HepG2 (cell line): ENCODE results near the gene LRRC72. TPM values are rescaled to one million over a fixed set of nuclear protein-coding genes. Genes with fewer than 3 reads are reported as not detected.

Source experiments
- ATAC-seq: fragments of 200-7000 bp; cut with Tn5 transposase; 3 replicates; pipeline ENCODE4 v1.9.1; 2020; ENCODE audit warnings: mild to moderate bottlenecking, moderate library complexity
- BruUV-seq: library from RNA; stranded (reverse); fragments of 400-500 nt; replicated peaks from 2 replicates; lab custom pipeline; 2021; lab: Mats Ljungman, UMichigan
- CTCF ChIA-PET: fragments of 300-600 bp; formaldehyde crosslinking; extraction: SDS; loops from one replicate; lab custom pipeline; 2021; ENCODE audit warnings: low total read pairs, inconsistent platforms, low intra/inter-chr PET ratio; lab: Yijun Ruan, JAX
- POLR2A ChIA-PET: fragments of 350-600 bp; sonication (Branson Sonifier 250); formaldehyde crosslinking; loops from one replicate; lab custom pipeline; 2020; ENCODE audit warnings: antibody characterized with exemption, inconsistent platforms; lab: Yijun Ruan, JAX
- DNase-seq: peaks from one replicate; pipeline ENCODE4 v3.0.0-alpha.2; 2015; ENCODE audit warnings: low spot score
- FAIRE-seq: peaks from 3 replicates; lab custom pipeline; 2011; peaks lifted over from hg19 to GRCh38; lab: Jason Lieb, UNC
- H2AFZ ChIP-seq: one replicate; pipeline ENCODE4 v1.6.1; 2011; ENCODE audit warnings: low read length, inconsistent platforms
- H3K27ac ChIP-seq: fragments of 300-600 bp; 3 replicates; pipeline ENCODE4 v1.8.0; 2011; ENCODE audit warnings: mixed run types, mild to moderate bottlenecking, mixed read lengths, low read length, inconsistent platforms; ENCODE audit not compliant: insufficient read depth; ENCODE audit errors: extremely low read length
- H3K27me3 ChIP-seq, 2 experiments: fragments of 200-600 bp in 1 of 2; 2 replicates in 1 of 2; 3 replicates in 1 of 2; pipeline versions ENCODE4 v1.6.0 to v1.8.0; 2011; ENCODE audit warnings: low read length in 2 of 2, mild to moderate bottlenecking in 2 of 2, moderate library complexity in 2 of 2, inconsistent platforms in 1 of 2; ENCODE audit not compliant: insufficient read depth in 2 of 2, control insufficient read depth in 1 of 2
- H3K36me3 ChIP-seq, 2 experiments: fragments of 200-600 bp in 1 of 2; replicated peaks in 1 of 2; 2 replicates in 1 of 2; 3 replicates in 1 of 2; pipeline versions ENCODE4 v1.5.1 to v1.8.0; 2011; ENCODE audit warnings: low read length in 2 of 2, inconsistent platforms in 1 of 2; ENCODE audit not compliant: insufficient read depth in 2 of 2, control insufficient read depth in 1 of 2
- H3K4me1 ChIP-seq: 2 replicates; pipeline ENCODE4 v1.5.1; 2012; ENCODE audit warnings: low read length, inconsistent platforms; ENCODE audit not compliant: insufficient read depth
- H3K4me2 ChIP-seq: 2 replicates; pipeline ENCODE4 v1.6.0; 2011; ENCODE audit warnings: low read depth, low read length, inconsistent platforms
- H3K4me3 ChIP-seq, 3 experiments: fragments of 200-600 bp in 1 of 3; sonication (generic), shearing (Covaris generic) in 1 of 3; replicated peaks in 1 of 3; 2 replicates each; pipeline ENCODE4 v1.5.1; 2011 to 2016; ENCODE audit warnings: low read length in 3 of 3, inconsistent platforms in 2 of 3, low read depth in 2 of 3, mild to moderate bottlenecking in 2 of 3, control low read depth in 1 of 3, mixed read lengths in 1 of 3; ENCODE audit not compliant: insufficient read depth in 1 of 3
- H3K79me2 ChIP-seq: one replicate; pipeline ENCODE4 v1.6.1; 2011; ENCODE audit warnings: low read length, inconsistent platforms; ENCODE audit not compliant: insufficient read depth
- H3K9ac ChIP-seq: 2 replicates; pipeline ENCODE4 v1.6.0; 2011; ENCODE audit warnings: mild to moderate bottlenecking, low read depth, low read length, inconsistent platforms; ENCODE audit not compliant: insufficient read depth
- H3K9me3 ChIP-seq: 2 replicates; pipeline ENCODE4 v1.5.1; 2012; ENCODE audit warnings: mild to moderate bottlenecking, low read length
- H4K20me1 ChIP-seq: 2 replicates; pipeline ENCODE4 v1.6.0; 2011; ENCODE audit warnings: inconsistent platforms, mild to moderate bottlenecking, low read length, moderate library complexity; ENCODE audit not compliant: insufficient read depth
- ARNT2 ChIP-seq: sonication (generic); formaldehyde crosslinking; IDR thresholded peaks from 2 replicates; pipeline ENCODE4 v1.8.0; 2022; ENCODE audit warnings: mild to moderate bottlenecking, low read depth, missing genetic modification reagents, moderate library complexity
- BRD4 ChIP-seq: sonication (generic); formaldehyde crosslinking; IDR thresholded peaks from 2 replicates; pipeline ENCODE4 v1.4.0; 2020; ENCODE audit warnings: missing genetic modification reagents
- FOXC1 ChIP-seq: sonication (generic); formaldehyde crosslinking; IDR thresholded peaks from 2 replicates; pipeline ENCODE4 v1.8.0; 2022; ENCODE audit warnings: mild to moderate bottlenecking, missing genetic modification reagents, borderline replicate concordance
- KLF16 ChIP-seq, 2 experiments: sonication (generic) in 1 of 2; formaldehyde crosslinking in 1 of 2; IDR thresholded peaks; 2 replicates each; pipeline versions ENCODE4 v1.6.1 to v1.8.0; 2016 to 2023; ENCODE audit warnings: missing genetic modification reagents in 2 of 2, missing compliant biosample characterization in 1 of 2
- MTA3 ChIP-seq: sonication (generic); formaldehyde crosslinking; IDR thresholded peaks from 2 replicates; pipeline ENCODE4 v1.4.0; 2020; ENCODE audit warnings: missing genetic modification reagents
- STAT5B ChIP-seq: sonication (generic); formaldehyde crosslinking; IDR thresholded peaks from 2 replicates; pipeline ENCODE4 v1.4.0; 2020; ENCODE audit warnings: missing genetic modification reagents
- TARDBP ChIP-seq: sonication (generic); formaldehyde crosslinking; IDR thresholded peaks from 2 replicates; pipeline ENCODE4 v1.8.0; 2022; ENCODE audit warnings: mild to moderate bottlenecking, missing genetic modification reagents
- YEATS2 ChIP-seq: sonication (generic); formaldehyde crosslinking; IDR thresholded peaks from 2 replicates; pipeline ENCODE4 v1.4.0; 2020; ENCODE audit warnings: missing genetic modification reagents, borderline replicate concordance
- ZBTB40 ChIP-seq, 2 experiments: fragments of 450-650 bp in 1 of 2; sonication (generic) in 1 of 2; formaldehyde crosslinking in 1 of 2; IDR thresholded peaks; 2 replicates each; pipeline versions ENCODE4 v1.6.1 to v1.8.0; 2016 to 2022; ENCODE audit warnings: antibody characterized with exemption in 1 of 2, mild to moderate bottlenecking in 1 of 2, missing genetic modification reagents in 1 of 2
- ZNF264 ChIP-seq: sonication (generic); formaldehyde crosslinking; IDR thresholded peaks from 2 replicates; pipeline ENCODE4 v1.4.0; 2020; ENCODE audit warnings: missing genetic modification reagents
- ZNF30 ChIP-seq: sonication (generic); formaldehyde crosslinking; IDR thresholded peaks from 2 replicates; pipeline ENCODE4 v1.5.0; 2020; ENCODE audit warnings: mild to moderate bottlenecking, missing genetic modification reagents
- ZNF605 ChIP-seq: sonication (generic); formaldehyde crosslinking; IDR thresholded peaks from 2 replicates; pipeline ENCODE4 v1.8.0; 2022; ENCODE audit warnings: mild to moderate bottlenecking, missing genetic modification reagents
- ZNF83 ChIP-seq: sonication (generic); formaldehyde crosslinking; IDR thresholded peaks from 2 replicates; pipeline ENCODE4 v1.4.0; 2020; ENCODE audit warnings: missing genetic modification reagents, mild to moderate bottlenecking, borderline replicate concordance
- WGBS: methylation state at CpG from one replicate; pipeline ENCODE4 v1.1.6; 2017; ENCODE audit warnings: low lambda C conversion rate; 5-methylcytosine and 5-hydroxymethylcytosine counted together
- in situ Hi-C: cut with HindIII; loops from 2 replicates; pipeline ENCODE4 v1.10.0; 2017; ENCODE audit warnings: low pct_unique_long_range_greater_than_20kb; ENCODE audit not compliant: extremely low pct_ligation_motif_present
- intact Hi-C: fragments of 100-400 bp; cut with micrococcal nuclease; formaldehyde crosslinking; loops from one replicate; pipeline ENCODE4 v1.10.0; 2022; ENCODE audit not compliant: unreplicated experiment
- polyA plus RNA-seq, 8 experiments: library from polyadenylated mRNA; depleted of rRNA in 3 of 8; stranded (reverse) in 7 of 8; unstranded in 1 of 8; fragments of >200 nt; fragmentation: Illumina TruSeq in 4 of 8; extraction: Trizol in 4 of 8; gene quantifications; 2 replicates each; pipeline versions ENCODE4 v1.2.1 to v1.2.3, GENCODE V29; 2011 to 2016; ENCODE audit warnings: low read depth in 4 of 8, missing spikeins in 1 of 8, mixed read lengths in 1 of 8; ENCODE audit not compliant: insufficient read depth in 1 of 8
- total RNA-seq, 5 experiments: library from RNA; depleted of rRNA; stranded (reverse); fragments of >200 nt; fragmentation: Illumina TruSeq; extraction: Trizol; gene quantifications; 2 replicates each; pipeline ENCODE4 v1.2.3, GENCODE V29; 2016; ENCODE audit warnings: low read depth in 1 of 5
- TF ChIP-seq, protein P1 (sequence below): fragments of 450-650 bp; IDR thresholded peaks from 2 replicates; pipeline ENCODE4 v1.6.1; 2017
- TF ChIP-seq, protein P2 (sequence below): IDR thresholded peaks from 2 replicates; pipeline ENCODE4 v1.6.1; 2016; ENCODE audit warnings: mild to moderate bottlenecking, missing biosample characterization, missing genetic modification reagents

Gene LRRC72
- total and polyA plus RNA-seq, 2 of the 13 experiments (the other 11 are each of a cell fraction or from before 2014, with no cell fraction given): not detected

GRCh38 chr7:16511314-16511713, 15.3 kb upstream of the LRRC72 start:
- no TSS peak for BruUV-seq
- H3K27me3 ChIP-seq: no peaks in the 10 kb centered on the region
- no peaks in the 10 kb centered on the region for H3K36me3 ChIP-seq
- in situ Hi-C loops (no loop called here), intact Hi-C loops (no loop called here)
- H2AFZ ChIP-seq: no peak overlapping the region
- WGBS: 13% methylated on average over 5 of the region's 5 CpGs
- no peaks in the 10 kb centered on the region for H3K79me2 ChIP-seq
- no peak for DNase-seq
- H3K9me3 ChIP-seq: no peaks in the 10 kb centered on the region
- no peak overlapping the region for H3K27ac ChIP-seq
- no peak for ATAC-seq
- no peak overlapping the region for H3K4me3 ChIP-seq
- POLR2A ChIA-PET: no interaction called here
- no peak overlapping the region for H3K4me2 ChIP-seq
- CTCF ChIA-PET: no interaction called here
- H3K4me1 ChIP-seq: no peaks in the 10 kb centered on the region
- no peak for FAIRE-seq
- H4K20me1 ChIP-seq: no peaks in the 10 kb centered on the region
- no peak overlapping the region for H3K9ac ChIP-seq
- TF ChIP-seq, protein P1, sequence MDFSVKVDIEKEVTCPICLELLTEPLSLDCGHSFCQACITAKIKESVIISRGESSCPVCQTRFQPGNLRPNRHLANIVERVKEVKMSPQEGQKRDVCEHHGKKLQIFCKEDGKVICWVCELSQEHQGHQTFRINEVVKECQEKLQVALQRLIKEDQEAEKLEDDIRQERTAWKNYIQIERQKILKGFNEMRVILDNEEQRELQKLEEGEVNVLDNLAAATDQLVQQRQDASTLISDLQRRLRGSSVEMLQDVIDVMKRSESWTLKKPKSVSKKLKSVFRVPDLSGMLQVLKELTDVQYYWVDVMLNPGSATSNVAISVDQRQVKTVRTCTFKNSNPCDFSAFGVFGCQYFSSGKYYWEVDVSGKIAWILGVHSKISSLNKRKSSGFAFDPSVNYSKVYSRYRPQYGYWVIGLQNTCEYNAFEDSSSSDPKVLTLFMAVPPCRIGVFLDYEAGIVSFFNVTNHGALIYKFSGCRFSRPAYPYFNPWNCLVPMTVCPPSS: no peak
- no peak for TF ChIP-seq ZNF83 (CRISPR knock-in tag)
- no peak for TF ChIP-seq ARNT2 (CRISPR knock-in tag)
- TF ChIP-seq ZBTB40 (IDR thresholded peaks at IDR 0.05): no peak
- TF ChIP-seq ZBTB40 (CRISPR knock-in tag; IDR thresholded peaks at IDR 0.05): no peak
- TF ChIP-seq STAT5B (CRISPR knock-in tag): no peak
- no peak for TF ChIP-seq ZNF30 (CRISPR knock-in tag)
- TF ChIP-seq FOXC1 (CRISPR knock-in tag): no peak
- TF ChIP-seq ZNF264: no peak
- TF ChIP-seq, protein P2, sequence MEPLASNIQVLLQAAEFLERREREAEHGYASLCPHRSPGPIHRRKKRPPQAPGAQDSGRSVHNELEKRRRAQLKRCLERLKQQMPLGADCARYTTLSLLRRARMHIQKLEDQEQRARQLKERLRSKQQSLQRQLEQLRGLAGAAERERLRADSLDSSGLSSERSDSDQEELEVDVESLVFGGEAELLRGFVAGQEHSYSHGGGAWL (CRISPR knock-in tag): no peak
- TF ChIP-seq MTA3: no peak
- TF ChIP-seq KLF16 (CRISPR knock-in tag; IDR thresholded peaks at IDR 0.05): no peak
- TF ChIP-seq TARDBP (CRISPR knock-in tag): no peak
- no peak for TF ChIP-seq BRD4 (CRISPR knock-in tag)
- no peak for TF ChIP-seq ZNF605 (CRISPR knock-in tag)
- TF ChIP-seq YEATS2 (CRISPR knock-in tag): no peak
